Parietal lobe (tissue), 2 donors: ENCODE data around the gene ARHGAP10. TPM values are rescaled to one million over a fixed set of nuclear protein-coding genes. Genes with fewer than 3 reads are reported as not detected.

Experiments
- small RNA-seq: library from RNA; depleted of rRNA; stranded (forward); fragments of <200 nt; gene quantifications from one replicate; pipeline ENCODE3, GENCODE V24; 2014; ENCODE audit warnings: low replicate concordance
- total RNA-seq: library from RNA; depleted of rRNA; stranded (reverse); fragments of >200 nt; gene quantifications from one replicate; pipeline ENCODE4 v1.2.3, GENCODE V29; 2014

ARHGAP10 gene, protein sequence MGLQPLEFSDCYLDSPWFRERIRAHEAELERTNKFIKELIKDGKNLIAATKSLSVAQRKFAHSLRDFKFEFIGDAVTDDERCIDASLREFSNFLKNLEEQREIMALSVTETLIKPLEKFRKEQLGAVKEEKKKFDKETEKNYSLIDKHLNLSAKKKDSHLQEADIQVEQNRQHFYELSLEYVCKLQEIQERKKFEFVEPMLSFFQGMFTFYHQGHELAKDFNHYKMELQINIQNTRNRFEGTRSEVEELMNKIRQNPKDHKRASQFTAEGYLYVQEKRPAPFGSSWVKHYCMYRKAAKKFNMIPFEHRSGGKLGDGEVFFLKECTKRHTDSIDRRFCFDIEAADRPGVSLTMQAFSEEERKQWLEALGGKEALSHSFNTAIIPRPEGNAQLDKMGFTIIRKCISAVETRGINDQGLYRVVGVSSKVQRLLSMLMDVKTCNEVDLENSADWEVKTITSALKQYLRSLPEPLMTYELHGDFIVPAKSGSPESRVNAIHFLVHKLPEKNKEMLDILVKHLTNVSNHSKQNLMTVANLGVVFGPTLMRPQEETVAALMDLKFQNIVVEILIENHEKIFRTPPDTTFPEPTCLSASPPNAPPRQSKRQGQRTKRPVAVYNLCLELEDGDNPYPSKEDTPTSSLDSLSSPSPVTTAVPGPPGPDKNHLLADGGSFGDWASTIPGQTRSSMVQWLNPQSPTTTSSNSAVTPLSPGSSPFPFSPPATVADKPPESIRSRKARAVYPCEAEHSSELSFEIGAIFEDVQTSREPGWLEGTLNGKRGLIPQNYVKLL
- 2.2 TPM for total RNA-seq

GRCh38 chr4:147731580-147732517 lies at the start of gene ARHGAP10:
Gene ARHGAP10, plus strand, starts transcription at chr4:147732088. Its CDS starts 214 bp downstream, at chr4:147732302.

DNA sequence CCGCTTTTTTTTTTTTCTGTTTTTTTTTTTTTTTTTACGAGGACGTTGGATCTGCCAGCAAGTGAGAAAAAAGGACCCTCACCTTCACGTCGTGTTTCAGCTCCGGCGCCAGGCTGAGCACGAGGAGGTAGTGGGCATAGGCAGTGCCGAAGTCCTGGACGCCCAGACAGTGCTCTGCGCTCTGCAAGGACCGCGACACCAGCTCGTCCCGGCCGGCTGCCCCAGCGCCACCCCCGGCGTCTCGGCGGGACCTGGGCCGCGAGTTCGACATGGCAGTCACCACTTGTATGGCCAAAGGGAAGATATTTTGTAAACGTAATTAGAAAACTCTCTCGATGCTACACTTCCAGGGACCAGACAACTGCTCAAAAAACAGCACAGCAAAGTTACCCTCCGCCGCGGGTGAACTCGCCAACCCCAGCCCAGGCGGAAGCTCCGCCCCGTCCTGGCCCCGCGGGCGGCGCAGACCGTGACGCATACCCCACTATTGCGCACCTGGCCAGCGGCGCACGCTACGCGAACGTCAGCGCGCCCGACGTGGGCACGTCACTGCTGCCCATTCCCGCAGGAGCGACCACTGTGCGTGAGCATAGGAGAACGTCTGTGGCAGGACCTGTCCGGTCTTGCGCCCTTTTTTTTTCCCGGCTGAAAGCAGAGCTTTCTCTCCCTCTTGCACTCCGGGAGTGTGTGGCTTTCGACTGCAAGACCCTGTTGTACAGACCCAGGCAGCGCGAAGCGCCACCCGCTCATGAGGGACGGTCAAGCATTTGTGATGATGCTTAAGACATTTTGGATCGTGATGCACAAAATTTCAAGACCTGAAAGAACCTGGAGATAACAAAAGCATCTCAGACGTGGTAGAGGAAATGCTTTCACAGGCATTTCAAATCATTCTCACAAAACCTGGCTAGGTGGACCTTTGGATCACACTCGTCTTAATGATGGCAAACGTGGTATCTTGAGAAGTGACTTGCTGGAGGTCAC lies 47.9 kb upstream of the ARHGAP10 start, which contains the start of gene PRMT9:
PRMT9 (minus strand) TSS at position 447 of the 984 bp plus-strand sequence; CDS start at position 271, 176 bp downstream.

Small RNA genes within 50 kb of the gene (small RNA-seq; reads per million reads assigned to genes)
- gene MIR4799 (not detected), gene RN7SL254P (not detected), gene RNA5SP165 (not detected)

Other genes with a start within 250 kb of the ARHGAP10 start
- gene TMEM184C, start 114.7 kb upstream of the ARHGAP10 start, total RNA-seq, result 43.2 TPM
- gene PRMT9, start 47.9 kb upstream of the ARHGAP10 start, total RNA-seq, result 14.1 TPM